NCI-H524 (cell line): ENCODE measurements around the gene PSMA5.

Source experiments
- DNase-seq, 2 experiments: peaks; one replicate each; lab custom pipeline; 2025; lab: John Stamatoyannopoulos, UW

Gene PSMA5

GRCh38 chr1:109367626-109368025, 58.6 kb downstream of the PSMA5 start:
- DNase-seq = no peak

DNA sequence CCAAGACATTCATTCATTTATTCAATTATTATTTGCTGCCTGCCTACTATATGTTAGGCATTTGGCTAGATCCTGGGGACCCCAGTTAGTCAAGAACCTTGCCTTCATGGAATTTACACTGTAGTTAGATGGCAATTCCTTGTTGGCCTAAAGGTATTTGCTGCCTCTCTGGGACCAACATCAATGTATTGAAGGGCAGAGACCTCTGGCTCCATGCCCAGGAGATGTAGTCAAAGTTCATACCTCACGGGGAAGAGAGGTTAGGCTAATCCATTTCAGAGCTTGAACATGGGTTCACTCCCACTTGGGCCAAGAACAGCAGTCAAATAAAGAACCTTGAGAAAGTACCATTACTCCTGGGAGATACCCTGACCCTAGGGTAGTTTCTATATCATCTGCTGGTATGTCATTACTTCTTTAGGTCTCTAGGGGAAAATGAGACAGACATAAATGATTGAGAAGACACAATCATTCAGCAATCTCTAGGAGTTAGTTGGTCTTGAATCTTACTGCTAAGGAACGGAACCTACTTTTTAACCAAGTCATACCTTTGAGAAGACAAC, 60.5 kb downstream of the PSMA5 start:
- no peak for DNase-seq

DNA sequence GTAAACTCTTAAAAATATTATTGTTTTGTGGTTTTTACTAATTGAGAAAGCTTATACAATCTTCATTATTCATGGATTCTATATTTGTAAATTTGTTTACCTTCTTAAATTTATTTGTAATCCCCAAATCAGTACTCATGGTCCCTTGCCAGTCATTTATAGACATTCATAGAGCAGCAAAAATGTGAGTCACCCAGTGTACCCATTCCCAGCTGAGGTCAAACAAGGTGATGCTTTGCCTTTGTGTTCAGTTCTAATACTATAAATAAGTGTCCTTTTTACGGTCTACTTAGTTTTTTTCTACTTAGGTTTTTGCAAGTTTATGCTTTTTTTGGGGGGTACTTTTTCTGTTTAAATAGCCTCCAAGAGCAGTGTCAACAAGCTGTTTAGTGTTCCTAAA, 64.6 kb downstream of the PSMA5 start:
- DNase-seq = no peak

DNA sequence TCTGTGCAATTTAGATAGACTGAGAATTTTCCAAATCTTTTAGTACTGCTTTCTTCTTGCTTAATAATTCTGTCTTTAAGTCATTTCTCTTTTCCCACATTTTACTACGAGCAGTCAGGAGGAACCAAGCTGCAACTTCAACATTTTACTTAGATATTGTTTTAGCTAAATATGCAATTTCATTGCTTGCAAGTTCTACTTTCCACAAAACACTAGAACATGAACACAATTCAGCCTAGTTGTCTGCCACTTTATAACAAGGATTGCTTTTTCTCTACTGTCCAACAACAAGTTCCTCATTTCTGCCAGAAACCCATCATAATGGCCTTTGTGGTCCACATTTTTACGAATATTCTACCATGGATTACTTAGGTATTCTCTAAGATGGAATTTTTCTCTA, 65.2 kb downstream of the PSMA5 start:
- no peak for DNase-seq

GRCh38 chr1:109357616-109358015, 68.6 kb downstream of the PSMA5 start:
- peak in 1 of 2 experiments; percentile 31 for DNase-seq

GRCh38 chr1:109356915-109357314, 69.3 kb downstream of the PSMA5 start:
- DNase-seq = no peak

GRCh38 chr1:109356505-109356904, 69.7 kb downstream of the PSMA5 start:
- no peak for DNase-seq

DNA sequence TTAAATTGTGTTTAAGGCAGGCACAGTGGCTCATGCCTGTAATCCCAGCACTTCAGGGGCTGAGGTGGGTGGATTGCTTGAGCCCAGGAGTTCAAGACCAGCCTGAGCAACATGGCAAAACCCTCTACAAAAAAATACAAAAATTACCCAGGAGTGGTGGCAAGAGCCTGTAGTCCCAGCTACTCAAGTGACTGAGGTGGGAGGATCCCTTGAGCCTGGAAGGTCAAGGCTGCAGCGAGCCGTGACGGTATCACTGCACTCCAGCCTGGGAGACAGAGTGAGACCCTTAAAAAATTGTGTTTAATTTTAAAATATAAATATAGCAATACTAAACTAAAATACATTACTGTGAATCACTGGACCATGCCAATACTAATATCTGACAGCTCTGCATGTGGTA, 71.3 kb downstream of the PSMA5 start:
- no peak for DNase-seq

DNA sequence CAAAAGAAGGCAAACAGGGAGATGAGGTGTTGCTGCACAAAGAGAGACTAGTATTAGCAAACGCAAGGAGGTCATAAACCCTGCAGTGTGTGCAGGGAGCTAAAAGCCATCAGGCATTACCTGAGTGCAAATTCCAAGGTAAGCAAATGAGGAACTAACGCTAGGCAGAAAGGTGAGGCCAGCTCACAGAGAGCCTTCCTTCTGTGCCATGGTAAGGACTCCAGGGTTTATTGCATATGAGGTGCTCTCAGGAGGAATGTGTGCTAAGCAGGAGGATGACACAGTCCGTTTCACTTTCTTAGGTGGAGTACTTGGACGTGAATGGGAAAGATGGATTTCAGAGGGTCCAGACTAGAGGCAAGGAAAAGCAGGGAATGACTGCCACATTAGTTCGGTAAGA, 74.8 kb downstream of the PSMA5 start:
- no peak for DNase-seq

GRCh38 chr1:109350655-109351054, 75.6 kb downstream of the PSMA5 start:
- no peak for DNase-seq

- no peak for DNase-seq
These were observed 76.1 kb downstream of the PSMA5 start for GRCh38 chr1:109350182-109350581.
